NCI-H446 treated with DMSO at 0.1 percent for 48 hours (cell line): ENCODE results near the gene TACC2.
"Not testable (repeated sequence)": the region's sequence is repeated elsewhere in the genome, so short reads cannot be mapped to it uniquely, and the experiment has no call there.

Experiments
- DNase-seq: peaks from one replicate; lab custom pipeline; 2025; lab: John Stamatoyannopoulos, UW

TACC2 gene

GRCh38 chr10:121988361-121989324 lies at the start of gene TACC2:
Gene TACC2, plus strand, starts transcription at chr10:121989163. Its CDS starts 32,819 bp downstream, at chr10:122021982.
- DNase-seq, result no peak

- no peak for DNase-seq
Observed at GRCh38 chr10:121941532-121941931, 47.4 kb upstream of the TACC2 start.

- DNase-seq, result no peak
Observed at GRCh38 chr10:121942749-121943416, 46.1 kb upstream of the TACC2 start.

GRCh38 chr10:121947343-121948330 lies 41.3 kb upstream of the TACC2 start:
- no peak for DNase-seq

GRCh38 chr10:121949049-121949448 lies 39.9 kb upstream of the TACC2 start:
- DNase-seq, result no peak

GRCh38 chr10:121949451-121949850 lies 39.5 kb upstream of the TACC2 start:
- DNase-seq, result no peak

- DNase-seq, result no peak
Observed at GRCh38 chr10:121952226-121952625, 36.7 kb upstream of the TACC2 start.

- DNase-seq, result no peak
Observed at GRCh38 chr10:121956111-121957061, 32.6 kb upstream of the TACC2 start.

GRCh38 chr10:121959671-121960070 lies 29.3 kb upstream of the TACC2 start:
- no peak for DNase-seq

- DNase-seq, result no peak
Observed at GRCh38 chr10:121961456-121961855, 27.5 kb upstream of the TACC2 start.

GRCh38 chr10:121965996-121966395 lies 23.0 kb upstream of the TACC2 start:
- no peak for DNase-seq

- DNase-seq, result not testable (repeated sequence)
Observed at GRCh38 chr10:121969086-121969485, 19.9 kb upstream of the TACC2 start.

- no peak for DNase-seq
Observed at GRCh38 chr10:121974019-121974534, 14.9 kb upstream of the TACC2 start.

GRCh38 chr10:121974535-121975294 lies 14.2 kb upstream of the TACC2 start, which contains the start of gene NSMCE4A:
Gene NSMCE4A, minus strand, starts transcription at chr10:121975217. Its CDS starts 52 bp downstream, at chr10:121975165.
- peak; percentile 2 for DNase-seq

- DNase-seq, result no peak
Observed at GRCh38 chr10:121975295-121976086, 13.5 kb upstream of the TACC2 start.

GRCh38 chr10:121976607-121977006 lies 12.4 kb upstream of the TACC2 start:
- DNase-seq, result no peak

GRCh38 chr10:121978511-121978910 lies 10.5 kb upstream of the TACC2 start:
- DNase-seq, result no peak

GRCh38 chr10:121981346-121981745 lies 7.6 kb upstream of the TACC2 start:
- DNase-seq, result no peak

GRCh38 chr10:121983852-121984251 lies 5.1 kb upstream of the TACC2 start:
- no peak for DNase-seq
